ENCODE measurements around the gene PYHIN1. TPM values are rescaled to one million over a fixed set of nuclear protein-coding genes. Genes with fewer than 3 reads are reported as not detected.

The PYHIN1 gene
- polyA plus RNA-seq, 1 donor (not counting 4 experiments of a cell fraction or from before 2014, with no cell fraction given) = 0.37 TPM

DNA sequence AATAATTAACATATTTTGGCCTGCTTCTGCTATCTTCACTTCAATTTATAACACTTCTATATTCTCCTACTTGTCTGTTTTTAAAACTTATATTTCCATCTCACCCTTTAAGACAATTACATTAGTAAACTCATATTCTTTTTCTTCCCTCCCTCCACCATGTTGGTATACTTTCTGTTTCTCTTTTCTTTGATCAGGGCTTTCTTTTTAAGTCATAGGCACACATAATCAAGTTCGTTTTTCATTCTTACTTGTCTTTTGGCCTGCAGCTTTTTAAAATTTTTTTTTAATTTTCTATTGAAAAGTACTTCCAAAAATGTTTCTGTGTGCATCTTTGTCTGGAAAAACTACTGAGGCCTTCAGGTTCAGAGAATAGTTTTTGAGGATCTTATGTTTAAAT, 2.3 kb downstream of the PYHIN1 start:
- no peaks in the 10 kb centered on the region for H3K9me3 ChIP-seq (ENCODE audit: control insufficient read depth, low read depth, low read length)
- no peaks in the 10 kb centered on the region for H4K20me1 ChIP-seq (ENCODE audit: control insufficient read depth, extremely low read depth, insufficient read depth, low read length)
- DNase-seq (ENCODE audit: low read depth, low spot score) (no peak), FAIRE-seq (no peak)
- no peaks in the 10 kb centered on the region for H3K9me1 ChIP-seq (ENCODE audit: control insufficient read depth, extremely low read depth, insufficient read depth, low read length)
- H2AFZ ChIP-seq (ENCODE audit: control insufficient read depth, low read length) = no peak overlapping the region
- dilution Hi-C loops (cut with MboI; ENCODE audit: extremely low pct_ligation_motif_present, low sequenced_read_pairs) = no loop called here
- H3K79me2 ChIP-seq (ENCODE audit: control insufficient read depth, insufficient read depth, low read length) = no peaks in the 10 kb centered on the region
- H3K4me2 ChIP-seq (ENCODE audit: control insufficient read depth, extremely low read depth, insufficient read depth, low read depth, low read length) = no peak overlapping the region
- H3K9ac ChIP-seq (ENCODE audit: control insufficient read depth, extremely low read depth, insufficient read depth, low read length) = no peak overlapping the region
- H3K4me3 ChIP-seq (ENCODE audit: control insufficient read depth in 2 of 3, extremely low read depth in 1 of 3, insufficient read depth in 2 of 3, low read depth in 1 of 3, low read length in 3 of 3) = no peak overlapping the region
- H3K36me3 ChIP-seq (ENCODE audit: control insufficient read depth in 2 of 2, extremely low read depth in 1 of 2, insufficient read depth in 2 of 2, low read length in 2 of 2) = no peaks in the 10 kb centered on the region
- H3K27ac ChIP-seq (ENCODE audit: control insufficient read depth, insufficient read depth, low read length) = no peak overlapping the region
- no peak for TF ChIP-seq CTCF (optimal IDR thresholded peaks at IDR 0.05 in 1 of 3, IDR thresholded peaks at IDR 0.05 in 1 of 3, conservative IDR thresholded peaks at IDR 0.05 in 1 of 3; ENCODE audit: extremely low read depth in 1 of 3, insufficient read depth in 2 of 3, low read length in 3 of 3)
- no peak for TF ChIP-seq EZH2 (IDR thresholded peaks at IDR 0.05; ENCODE audit: low read length)
- H3K27me3 ChIP-seq (ENCODE audit: control insufficient read depth, extremely low read depth, insufficient read depth, low read length) = no peaks in the 10 kb centered on the region
- H3K4me1 ChIP-seq (ENCODE audit: control insufficient read depth, extremely low read depth, insufficient read depth, low read length) = peaks cover 3% of the 10 kb centered on the region

GRCh38 chr1:158939180-158939579, 7.8 kb downstream of the PYHIN1 start:
- H3K4me2 ChIP-seq (ENCODE audit: control insufficient read depth, extremely low read depth, insufficient read depth, low read depth, low read length) = no peak overlapping the region
- dilution Hi-C loops (cut with MboI; ENCODE audit: extremely low pct_ligation_motif_present, low sequenced_read_pairs) = no loop called here

More at GRCh38 chr1:158939180-158939579, 7.8 kb downstream of the PYHIN1 start:
- TF ChIP-seq CTCF (optimal IDR thresholded peaks at IDR 0.05 in 1 of 3, IDR thresholded peaks at IDR 0.05 in 1 of 3, conservative IDR thresholded peaks at IDR 0.05 in 1 of 3; ENCODE audit: extremely low read depth in 1 of 3, insufficient read depth in 2 of 3, low read length in 3 of 3) (no peak), EZH2 (IDR thresholded peaks at IDR 0.05; ENCODE audit: low read length) (no peak)
- FAIRE-seq (no peak), DNase-seq (ENCODE audit: low read depth, low spot score) (no peak)
- no peaks in the 10 kb centered on the region for H3K9me3 ChIP-seq (ENCODE audit: control insufficient read depth, low read depth, low read length)
- H3K4me1 ChIP-seq (ENCODE audit: control insufficient read depth, extremely low read depth, insufficient read depth, low read length) = no peaks in the 10 kb centered on the region
- H3K79me2 ChIP-seq (ENCODE audit: control insufficient read depth, insufficient read depth, low read length) = no peaks in the 10 kb centered on the region
- H3K27ac ChIP-seq (ENCODE audit: control insufficient read depth, insufficient read depth, low read length) = no peak overlapping the region
- no peaks in the 10 kb centered on the region for H4K20me1 ChIP-seq (ENCODE audit: control insufficient read depth, extremely low read depth, insufficient read depth, low read length)
- H3K4me3 ChIP-seq (ENCODE audit: control insufficient read depth in 2 of 3, extremely low read depth in 1 of 3, insufficient read depth in 2 of 3, low read depth in 1 of 3, low read length in 3 of 3) = no peak overlapping the region
- no peaks in the 10 kb centered on the region for H3K27me3 ChIP-seq (ENCODE audit: control insufficient read depth, extremely low read depth, insufficient read depth, low read length)
- no peaks in the 10 kb centered on the region for H3K9me1 ChIP-seq (ENCODE audit: control insufficient read depth, extremely low read depth, insufficient read depth, low read length)
- H2AFZ ChIP-seq (ENCODE audit: control insufficient read depth, low read length) = peak overlapping the region; percentile 58
- no peak overlapping the region for H3K9ac ChIP-seq (ENCODE audit: control insufficient read depth, extremely low read depth, insufficient read depth, low read length)
- no peaks in the 10 kb centered on the region for H3K36me3 ChIP-seq (ENCODE audit: control insufficient read depth in 2 of 2, extremely low read depth in 1 of 2, insufficient read depth in 2 of 2, low read length in 2 of 2)

Measured in keratinocyte (primary cell).